Measurements from ENCODE around the gene ADAMTS2. TPM values are rescaled to one million over a fixed set of nuclear protein-coding genes. Genes with fewer than 3 reads are reported as not detected.

ADAMTS2 gene
- total RNA-seq, 4 donors from 2014 or later, result 6.0 to 20.9 (median 13.5) TPM

- Histone ChIP-seq H3K27me3 (no peaks in the 10 kb centered on the region), H3K9me3 (no peaks in the 10 kb centered on the region), H3K4me3 (no peak overlapping the region), H3K27ac (no peak overlapping the region), H3K4me1 (no peaks in the 10 kb centered on the region), H3K36me3 (no peaks in the 10 kb centered on the region)
- TF ChIP-seq EP300 (IDR thresholded peaks at IDR 0.05; ENCODE audit: low read depth) (no peak), CTCF (IDR thresholded peaks at IDR 0.05) (no peak), POLR2AphosphoS5 (IDR thresholded peaks at IDR 0.05) (no peak)
- WGBS, 2 donors (ENCODE audit: low coverage in 1 of 2), result 72 to 74% methylated on average over 4 to 7 of the region's 7 CpGs
- intact Hi-C loops (cut with DNase I; ENCODE audit: low total_unique reads) (no loop called here), in situ Hi-C loops (cut with MboI; ENCODE audit: low pct_ligation_motif_present in 1 of 4, low pct_unique_long_range_greater_than_20kb in 1 of 4, low sequenced_read_pairs in 3 of 4) (loop anchor here in 1 of 4 donors (10.0 kb wide), 1 partner anchor 309 kb away; no protein-coding TSS in a partner anchor)
- DNase-seq, result no peak
These were observed 169.1 kb downstream of the ADAMTS2 start for GRCh38 chr5:179176166-179176565.

GRCh38 chr5:179171816-179172745, 173.2 kb downstream of the ADAMTS2 start:
- no peak overlapping the region for H3K4me3 ChIP-seq
- 66 to 75% methylated on average over 3 to 20 of the region's 20 CpGs for WGBS, 2 donors (ENCODE audit: low coverage in 1 of 2)
- H3K27me3 ChIP-seq, result no peaks in the 10 kb centered on the region
- no peak for DNase-seq
- no peak overlapping the region for H3K27ac ChIP-seq
- no peaks in the 10 kb centered on the region for H3K9me3 ChIP-seq
- in situ Hi-C loops (cut with MboI; ENCODE audit: low pct_ligation_motif_present in 1 of 4, low pct_unique_long_range_greater_than_20kb in 1 of 4, low sequenced_read_pairs in 3 of 4), result loop anchor here in 2 of 4 donors (10.0 to 25.0 kb wide), 2 partner anchors 165 to 313 kb away; partner anchors contain the start of gene ADAMTS2 (in 1 of the 2)
- no peaks in the 10 kb centered on the region for H3K36me3 ChIP-seq
- H3K4me1 ChIP-seq, result peaks cover 0 to 4% (median 4%) of the 10 kb centered on the region in 4 donors
- no peak for TF ChIP-seq POLR2AphosphoS5 (IDR thresholded peaks at IDR 0.05)
- no peak for TF ChIP-seq EP300 (IDR thresholded peaks at IDR 0.05; ENCODE audit: low read depth)
- no peak for TF ChIP-seq POLR2A (IDR thresholded peaks at IDR 0.05)
- TF ChIP-seq CTCF (IDR thresholded peaks at IDR 0.05), result no peak
- intact Hi-C loops (cut with DNase I; ENCODE audit: low total_unique reads), result no loop called here

GRCh38 chr5:179171251-179171815, 173.9 kb downstream of the ADAMTS2 start:
- H3K4me1 ChIP-seq, result peaks cover 0 to 10% (median 4%) of the 10 kb centered on the region in 4 donors
- WGBS, 2 donors (ENCODE audit: low coverage in 1 of 2), result 82% methylated on average over 12 of the region's 12 CpGs; no CpG with 5 or more reads in 1 of the 2 donors
- no peak for TF ChIP-seq EP300 (IDR thresholded peaks at IDR 0.05; ENCODE audit: low read depth)
- no peak for TF ChIP-seq POLR2AphosphoS5 (IDR thresholded peaks at IDR 0.05)
- no peak overlapping the region for H3K27ac ChIP-seq
- H3K4me3 ChIP-seq, result no peak overlapping the region
- in situ Hi-C loops (cut with MboI; ENCODE audit: low pct_ligation_motif_present in 1 of 4, low pct_unique_long_range_greater_than_20kb in 1 of 4, low sequenced_read_pairs in 3 of 4), result loop anchor here in 2 of 4 donors (10.0 to 25.0 kb wide), 2 partner anchors 166 to 313 kb away; partner anchors contain the start of gene ADAMTS2 (in 1 of the 2)
- no peaks in the 10 kb centered on the region for H3K36me3 ChIP-seq
- DNase-seq, result no peak
- intact Hi-C loops (cut with DNase I; ENCODE audit: low total_unique reads), result no loop called here
- H3K9me3 ChIP-seq, result no peaks in the 10 kb centered on the region
- no peaks in the 10 kb centered on the region for H3K27me3 ChIP-seq

GRCh38 chr5:179170606-179171005, 174.7 kb downstream of the ADAMTS2 start:
- no peak for TF ChIP-seq CTCF (IDR thresholded peaks at IDR 0.05)
- TF ChIP-seq POLR2A (IDR thresholded peaks at IDR 0.05), result no peak
- no peak for TF ChIP-seq EP300 (IDR thresholded peaks at IDR 0.05; ENCODE audit: low read depth)
- TF ChIP-seq POLR2AphosphoS5 (IDR thresholded peaks at IDR 0.05), result no peak
- H3K27me3 ChIP-seq, result no peaks in the 10 kb centered on the region
- H3K36me3 ChIP-seq, result no peaks in the 10 kb centered on the region
- H3K9me3 ChIP-seq, result no peaks in the 10 kb centered on the region
- H3K4me3 ChIP-seq, result no peak overlapping the region
- DNase-seq, result no peak
- in situ Hi-C loops (cut with MboI; ENCODE audit: low pct_ligation_motif_present in 1 of 4, low pct_unique_long_range_greater_than_20kb in 1 of 4, low sequenced_read_pairs in 3 of 4), result loop anchor here in 2 of 4 donors (10.0 to 25.0 kb wide), 2 partner anchors 167 to 314 kb away; partner anchors contain the start of gene ADAMTS2 (in 1 of the 2)
- peaks cover 0 to 10% (median 4%) of the 10 kb centered on the region in 4 donors for H3K4me1 ChIP-seq
- 71 to 75% methylated on average over 6 of the region's 6 CpGs for WGBS, 2 donors (ENCODE audit: low coverage in 1 of 2)
- intact Hi-C loops (cut with DNase I; ENCODE audit: low total_unique reads), result no loop called here
- no peak overlapping the region for H3K27ac ChIP-seq

Measured in transverse colon (tissue), 4 donors.